Liver (tissue), 3 donors: Measurements from ENCODE around the gene GRID2IP.

ENCODE experiments used
- ATF3 ChIP-seq: IDR thresholded peaks from 2 replicates; pipeline ENCODE4 v1.6.1; 2016; ENCODE audit warnings: antibody characterized with exemption
- EGR1 ChIP-seq, 2 donors: IDR thresholded peaks; 2 replicates each; pipeline ENCODE4 v1.6.1; 2016 to 2018; ENCODE audit warnings: antibody characterized with exemption in 2 of 2, low read depth in 2 of 2
- GABPA ChIP-seq, 2 donors: IDR thresholded peaks in 1 of 2; conservative IDR thresholded peaks in 1 of 2; 2 replicates each; pipeline ENCODE4 v1.6.1; 2016; ENCODE audit warnings: antibody characterized with exemption in 2 of 2, mild to moderate bottlenecking in 1 of 2, moderate library complexity in 1 of 2
- HNF4A ChIP-seq, 2 donors: conservative IDR thresholded peaks; 2 replicates each; pipeline ENCODE4 v1.6.1; 2016; ENCODE audit warnings: antibody characterized with exemption in 2 of 2, mild to moderate bottlenecking in 2 of 2
- HNF4G ChIP-seq: IDR thresholded peaks from 2 replicates; pipeline ENCODE4 v1.6.1; 2016; ENCODE audit warnings: antibody characterized with exemption
- JUND ChIP-seq, 2 donors: IDR thresholded peaks; 2 replicates each; pipeline ENCODE4 v1.6.1; 2016; ENCODE audit warnings: antibody characterized with exemption in 2 of 2
- NR2F2 ChIP-seq: IDR thresholded peaks from 2 replicates; pipeline ENCODE4 v1.6.1; 2016; ENCODE audit warnings: antibody characterized with exemption
- RAD21 ChIP-seq, 2 donors: IDR thresholded peaks; 2 replicates each; pipeline ENCODE4 v1.6.1; 2016; ENCODE audit warnings: antibody characterized with exemption in 2 of 2, mild to moderate bottlenecking in 2 of 2
- REST ChIP-seq: IDR thresholded peaks from 2 replicates; pipeline ENCODE4 v1.6.1; 2016; ENCODE audit warnings: antibody characterized with exemption, mild to moderate bottlenecking
- TAF1 ChIP-seq: conservative IDR thresholded peaks from 2 replicates; pipeline ENCODE4 v1.6.1; 2016; ENCODE audit warnings: antibody characterized with exemption, mild to moderate bottlenecking
- YY1 ChIP-seq: IDR thresholded peaks from 2 replicates; pipeline ENCODE4 v1.6.1; 2016; ENCODE audit warnings: antibody characterized with exemption, mild to moderate bottlenecking
- TF ChIP-seq, protein P1 (sequence below): fragments of 150-350 bp; IDR thresholded peaks from 2 replicates; pipeline ENCODE4 v1.5.1; 2017; ENCODE audit warnings: improper control_type of control experiment, low read depth, low read length; ENCODE audit not compliant: missing input control
- TF ChIP-seq, protein P2 (sequence below): IDR thresholded peaks from 2 replicates; pipeline ENCODE4 v1.6.1; 2016; ENCODE audit warnings: antibody characterized with exemption
- TF ChIP-seq, protein P3 (sequence below): IDR thresholded peaks from 2 replicates; pipeline ENCODE4 v1.6.1; 2016; ENCODE audit warnings: antibody characterized with exemption
- donor health status: healthy.
- donor health status: healthy.

DNA sequence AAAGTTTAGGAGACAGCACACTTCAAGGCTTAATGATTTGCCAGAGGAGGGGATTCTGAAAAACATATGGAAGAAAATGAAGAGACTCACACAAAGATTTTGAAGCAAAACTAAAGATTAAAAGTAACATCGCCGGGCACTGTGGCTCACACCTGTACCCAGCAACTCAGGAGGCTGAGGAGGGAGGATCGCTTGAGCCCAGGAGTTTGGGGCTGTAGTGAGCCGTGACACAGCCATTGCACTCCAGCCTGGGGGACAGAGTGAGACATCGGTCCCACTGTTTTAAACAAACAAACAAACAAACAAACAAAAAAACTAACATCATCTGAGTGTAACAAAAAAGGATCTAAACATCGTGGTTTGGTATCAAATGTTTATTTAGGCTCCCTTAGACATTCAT, 69.8 kb downstream of the GRID2IP start:
- TF ChIP-seq RAD21 (IDR thresholded peaks at IDR 0.05) (no peak), YY1 (no peak), HNF4G (no peak), HNF4A (conservative IDR thresholded peaks at IDR 0.05) (no peak), ATF3 (no peak), EGR1 (IDR thresholded peaks at IDR 0.05; ENCODE audit: low read depth in 2 of 2) (no peak), GABPA (IDR thresholded peaks at IDR 0.05 in 1 of 2, conservative IDR thresholded peaks at IDR 0.05 in 1 of 2) (no peak), TAF1 (no peak), REST (no peak), NR2F2 (no peak), JUND (IDR thresholded peaks at IDR 0.05) (no peak)
- TF ChIP-seq, protein P1, sequence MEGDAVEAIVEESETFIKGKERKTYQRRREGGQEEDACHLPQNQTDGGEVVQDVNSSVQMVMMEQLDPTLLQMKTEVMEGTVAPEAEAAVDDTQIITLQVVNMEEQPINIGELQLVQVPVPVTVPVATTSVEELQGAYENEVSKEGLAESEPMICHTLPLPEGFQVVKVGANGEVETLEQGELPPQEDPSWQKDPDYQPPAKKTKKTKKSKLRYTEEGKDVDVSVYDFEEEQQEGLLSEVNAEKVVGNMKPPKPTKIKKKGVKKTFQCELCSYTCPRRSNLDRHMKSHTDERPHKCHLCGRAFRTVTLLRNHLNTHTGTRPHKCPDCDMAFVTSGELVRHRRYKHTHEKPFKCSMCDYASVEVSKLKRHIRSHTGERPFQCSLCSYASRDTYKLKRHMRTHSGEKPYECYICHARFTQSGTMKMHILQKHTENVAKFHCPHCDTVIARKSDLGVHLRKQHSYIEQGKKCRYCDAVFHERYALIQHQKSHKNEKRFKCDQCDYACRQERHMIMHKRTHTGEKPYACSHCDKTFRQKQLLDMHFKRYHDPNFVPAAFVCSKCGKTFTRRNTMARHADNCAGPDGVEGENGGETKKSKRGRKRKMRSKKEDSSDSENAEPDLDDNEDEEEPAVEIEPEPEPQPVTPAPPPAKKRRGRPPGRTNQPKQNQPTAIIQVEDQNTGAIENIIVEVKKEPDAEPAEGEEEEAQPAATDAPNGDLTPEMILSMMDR = no peak
- TF ChIP-seq, protein P2, sequence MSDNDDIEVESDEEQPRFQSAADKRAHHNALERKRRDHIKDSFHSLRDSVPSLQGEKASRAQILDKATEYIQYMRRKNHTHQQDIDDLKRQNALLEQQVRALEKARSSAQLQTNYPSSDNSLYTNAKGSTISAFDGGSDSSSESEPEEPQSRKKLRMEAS = no peak
- TF ChIP-seq, protein P3, sequence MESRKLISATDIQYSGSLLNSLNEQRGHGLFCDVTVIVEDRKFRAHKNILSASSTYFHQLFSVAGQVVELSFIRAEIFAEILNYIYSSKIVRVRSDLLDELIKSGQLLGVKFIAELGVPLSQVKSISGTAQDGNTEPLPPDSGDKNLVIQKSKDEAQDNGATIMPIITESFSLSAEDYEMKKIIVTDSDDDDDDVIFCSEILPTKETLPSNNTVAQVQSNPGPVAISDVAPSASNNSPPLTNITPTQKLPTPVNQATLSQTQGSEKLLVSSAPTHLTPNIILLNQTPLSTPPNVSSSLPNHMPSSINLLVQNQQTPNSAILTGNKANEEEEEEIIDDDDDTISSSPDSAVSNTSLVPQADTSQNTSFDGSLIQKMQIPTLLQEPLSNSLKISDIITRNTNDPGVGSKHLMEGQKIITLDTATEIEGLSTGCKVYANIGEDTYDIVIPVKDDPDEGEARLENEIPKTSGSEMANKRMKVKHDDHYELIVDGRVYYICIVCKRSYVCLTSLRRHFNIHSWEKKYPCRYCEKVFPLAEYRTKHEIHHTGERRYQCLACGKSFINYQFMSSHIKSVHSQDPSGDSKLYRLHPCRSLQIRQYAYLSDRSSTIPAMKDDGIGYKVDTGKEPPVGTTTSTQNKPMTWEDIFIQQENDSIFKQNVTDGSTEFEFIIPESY = no peak
